A673 (cell line): ENCODE data around the gene PIGK. TPM values are rescaled to one million over a fixed set of nuclear protein-coding genes. Genes with fewer than 3 reads are reported as not detected.

Experiments
- BruUV-seq: library from RNA; stranded (reverse); fragments of 400-500 nt; replicated peaks from 2 replicates; lab custom pipeline; 2021; lab: Mats Ljungman, UMichigan
- CTCF ChIA-PET: fragments of 300-600 bp; sonication (Branson Sonifier 250); formaldehyde crosslinking; loops from one replicate; lab custom pipeline; 2022; ENCODE audit warnings: antibody characterized with exemption; lab: Charles Lee
- POLR2A ChIA-PET: fragments of 300-600 bp; sonication (Branson Sonifier 250); formaldehyde crosslinking; loops from one replicate; lab custom pipeline; 2022; ENCODE audit warnings: antibody characterized with exemption; ENCODE audit not compliant: low non-redundant PET; lab: Charles Lee
- DNase-seq: peaks from one replicate; pipeline ENCODE4 v3.0.0-alpha.2; 2015; ENCODE audit warnings: low spot score
- H3K27ac ChIP-seq: fragments of 200-600 bp; sonication (generic); 2 replicates; pipeline ENCODE4 v1.5.1; 2016; ENCODE audit warnings: mixed run types, low read depth, mild to moderate bottlenecking, mixed read lengths, antibody characterized with exemption, low read length; ENCODE audit not compliant: poor library complexity, severe bottlenecking
- H3K27me3 ChIP-seq: fragments of 200-600 bp; sonication (generic); replicated peaks from 2 replicates; pipeline ENCODE4 v1.6.1; 2017; ENCODE audit warnings: mixed run types, low read depth, mild to moderate bottlenecking, mixed read lengths, antibody characterized with exemption, low read length; ENCODE audit not compliant: insufficient read depth, poor library complexity
- H3K36me3 ChIP-seq: fragments of 200-600 bp; sonication (generic); 2 replicates; pipeline ENCODE4 v1.6.1; 2016; ENCODE audit warnings: mixed run types, mild to moderate bottlenecking, mixed read lengths, antibody characterized with exemption, low read length; ENCODE audit not compliant: insufficient read depth, poor library complexity, severe bottlenecking
- H3K4me1 ChIP-seq: fragments of 200-600 bp; sonication (generic); 2 replicates; pipeline ENCODE4 v1.6.1; 2017; ENCODE audit warnings: mixed run types, mild to moderate bottlenecking, mixed read lengths, antibody characterized with exemption, low read length; ENCODE audit not compliant: insufficient read depth, poor library complexity, severe bottlenecking
- H3K4me3 ChIP-seq: fragments of 200-600 bp; sonication (generic); 2 replicates; pipeline ENCODE4 v1.5.1; 2016; ENCODE audit warnings: low read depth, mixed run types, mild to moderate bottlenecking, mixed read lengths, low read length; ENCODE audit not compliant: poor library complexity, severe bottlenecking
- H3K9me3 ChIP-seq: fragments of 200-600 bp; sonication (generic); 2 replicates; pipeline ENCODE4 v1.6.1; 2016; ENCODE audit warnings: mixed run types, low read depth, mild to moderate bottlenecking, mixed read lengths, antibody characterized with exemption, low read length; ENCODE audit not compliant: poor library complexity, severe bottlenecking
- EZH2 ChIP-seq: fragments of 200-600 bp; sonication (generic); IDR thresholded peaks from 2 replicates; pipeline ENCODE4 v1.6.1; 2017; ENCODE audit warnings: borderline replicate concordance, low read depth, mild to moderate bottlenecking, mixed read lengths, antibody characterized with exemption, low read length; ENCODE audit not compliant: poor library complexity, severe bottlenecking
- intact Hi-C: fragments of 100-400 bp; cut with micrococcal nuclease; formaldehyde crosslinking; loops from one replicate; pipeline ENCODE4 v1.10.0; 2022; ENCODE audit not compliant: unreplicated experiment
- total RNA-seq: library from RNA; stranded (reverse); gene quantifications from 2 replicates; pipeline ENCODE4 v1.2.3, GENCODE V29; 2021
- TF ChIP-seq, protein P1 (sequence below): fragments of 300-800, 200-600 bp; sonication (generic); conservative IDR thresholded peaks from 2 replicates; pipeline ENCODE4 v1.5.1; 2017; ENCODE audit warnings: low read depth, mild to moderate bottlenecking, antibody characterized with exemption, low read length, moderate library complexity, mixed read lengths

Gene PIGK
- total RNA-seq, 1 experiment from 2014 or later: 28.8 TPM

DNA sequence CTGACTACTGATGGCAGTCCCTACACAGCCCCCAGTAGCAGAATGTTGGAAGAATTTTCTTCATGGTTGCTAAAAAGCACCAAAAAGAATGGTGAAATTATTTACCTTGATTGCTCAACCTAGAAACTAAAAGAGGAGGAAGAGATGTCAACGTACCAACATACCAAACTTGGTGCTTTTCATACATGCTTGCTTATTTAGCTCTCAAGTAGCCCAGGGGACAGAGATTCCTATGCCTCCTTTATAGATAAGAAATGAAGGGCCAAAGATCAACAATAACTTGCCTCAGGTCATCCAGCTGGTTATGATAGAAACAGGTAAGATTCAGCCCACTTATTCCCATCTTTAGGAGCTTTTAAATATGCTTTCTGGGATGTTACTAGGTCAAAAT lies 170.6 kb downstream of the PIGK start:
- Histone ChIP-seq H3K4me1 (no peaks in the 10 kb centered on the region), H3K9me3 (no peaks in the 10 kb centered on the region), H3K27me3 (peaks cover 18% of the 10 kb centered on the region), H3K36me3 (no peaks in the 10 kb centered on the region), H3K4me3 (no peak overlapping the region), H3K27ac (no peak overlapping the region)
- intact Hi-C loops: no loop called here
- CTCF ChIA-PET: no interaction called here
- POLR2A ChIA-PET: no interaction called here
- no peak for TF ChIP-seq EZH2
- TF ChIP-seq, protein P1, sequence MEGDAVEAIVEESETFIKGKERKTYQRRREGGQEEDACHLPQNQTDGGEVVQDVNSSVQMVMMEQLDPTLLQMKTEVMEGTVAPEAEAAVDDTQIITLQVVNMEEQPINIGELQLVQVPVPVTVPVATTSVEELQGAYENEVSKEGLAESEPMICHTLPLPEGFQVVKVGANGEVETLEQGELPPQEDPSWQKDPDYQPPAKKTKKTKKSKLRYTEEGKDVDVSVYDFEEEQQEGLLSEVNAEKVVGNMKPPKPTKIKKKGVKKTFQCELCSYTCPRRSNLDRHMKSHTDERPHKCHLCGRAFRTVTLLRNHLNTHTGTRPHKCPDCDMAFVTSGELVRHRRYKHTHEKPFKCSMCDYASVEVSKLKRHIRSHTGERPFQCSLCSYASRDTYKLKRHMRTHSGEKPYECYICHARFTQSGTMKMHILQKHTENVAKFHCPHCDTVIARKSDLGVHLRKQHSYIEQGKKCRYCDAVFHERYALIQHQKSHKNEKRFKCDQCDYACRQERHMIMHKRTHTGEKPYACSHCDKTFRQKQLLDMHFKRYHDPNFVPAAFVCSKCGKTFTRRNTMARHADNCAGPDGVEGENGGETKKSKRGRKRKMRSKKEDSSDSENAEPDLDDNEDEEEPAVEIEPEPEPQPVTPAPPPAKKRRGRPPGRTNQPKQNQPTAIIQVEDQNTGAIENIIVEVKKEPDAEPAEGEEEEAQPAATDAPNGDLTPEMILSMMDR: no peak
- BruUV-seq: no TSS peak
- no peak for DNase-seq

DNA sequence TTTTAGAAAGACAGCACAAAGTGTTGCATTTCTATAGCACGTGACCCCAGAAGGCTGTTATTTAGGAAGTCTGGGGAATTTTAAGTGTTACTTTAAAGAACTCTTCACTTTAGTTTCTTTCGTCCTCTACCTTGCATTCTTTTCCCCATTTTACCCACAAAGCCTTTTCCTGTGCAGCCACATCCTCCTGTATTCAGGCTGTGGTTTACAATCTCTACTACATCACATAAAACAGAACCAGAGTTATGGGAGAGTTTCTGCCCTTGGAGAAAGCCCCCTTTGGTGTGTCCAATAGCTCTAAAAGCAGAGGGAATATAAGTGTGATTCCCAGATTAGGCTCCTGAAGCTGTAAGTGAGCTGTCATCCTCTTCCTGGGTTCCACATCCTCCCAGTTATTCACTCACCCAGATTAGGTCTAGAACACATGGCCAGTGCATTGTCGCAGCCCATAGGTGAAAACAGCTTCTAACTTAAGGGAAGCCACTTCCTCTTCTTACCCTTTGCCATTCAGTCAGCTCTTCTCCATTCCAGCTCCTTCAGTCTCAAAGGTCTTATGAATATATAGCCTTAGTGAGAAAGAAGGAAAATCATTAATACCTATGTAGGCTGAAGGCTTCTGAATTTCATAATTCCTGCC lies 171.1 kb downstream of the PIGK start:
- POLR2A ChIA-PET: no interaction called here
- no peaks in the 10 kb centered on the region for H3K9me3 ChIP-seq
- H3K4me3 ChIP-seq: no peak overlapping the region
- no peaks in the 10 kb centered on the region for H3K4me1 ChIP-seq
- intact Hi-C loops: no loop called here
- no peak for TF ChIP-seq EZH2
- TF ChIP-seq, protein P1: no peak
- no TSS peak for BruUV-seq
- H3K36me3 ChIP-seq: no peaks in the 10 kb centered on the region
- no peak for DNase-seq
- H3K27ac ChIP-seq: no peak overlapping the region
- H3K27me3 ChIP-seq: peaks cover 18% of the 10 kb centered on the region
- CTCF ChIA-PET: no interaction called here

DNA sequence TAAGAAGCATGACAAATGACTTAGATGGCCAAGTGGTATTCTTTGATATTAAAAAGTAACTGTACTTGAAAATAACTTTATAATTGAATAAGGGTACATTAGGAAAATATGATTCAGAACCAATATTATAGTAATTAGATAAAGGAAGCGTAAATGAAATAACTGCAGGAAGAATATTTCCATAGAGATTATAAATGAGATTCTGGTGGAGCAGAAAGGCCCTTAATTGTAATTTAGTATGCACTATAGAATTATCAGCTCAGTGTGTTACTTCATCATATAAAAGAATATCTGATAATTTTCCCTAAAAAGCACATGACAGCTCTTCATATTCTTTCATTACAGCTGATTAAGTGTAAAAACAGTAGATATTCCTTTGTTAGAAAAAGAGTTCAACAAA lies 171.7 kb downstream of the PIGK start:
- intact Hi-C loops: no loop called here
- CTCF ChIA-PET: no interaction called here
- POLR2A ChIA-PET: no interaction called here
- BruUV-seq: no TSS peak
- Histone ChIP-seq H3K36me3 (no peaks in the 10 kb centered on the region), H3K27ac (no peak overlapping the region), H3K9me3 (no peaks in the 10 kb centered on the region), H3K27me3 (peaks cover 18% of the 10 kb centered on the region), H3K4me1 (no peaks in the 10 kb centered on the region), H3K4me3 (no peak overlapping the region)
- no peak for TF ChIP-seq EZH2
- TF ChIP-seq, protein P1: no peak
- no peak for DNase-seq
